ENCODE data around the gene TMEM123. TPM values are rescaled to one million over a fixed set of nuclear protein-coding genes. Genes with fewer than 3 reads are reported as not detected.
"Not testable (repeated sequence)": the region's sequence is repeated elsewhere in the genome, so short reads cannot be mapped to it uniquely, and the experiment has no call there.

The TMEM123 gene
- total and polyA plus RNA-seq, 2 donors from 2014 or later = 57.0 to 143 TPM

DNA sequence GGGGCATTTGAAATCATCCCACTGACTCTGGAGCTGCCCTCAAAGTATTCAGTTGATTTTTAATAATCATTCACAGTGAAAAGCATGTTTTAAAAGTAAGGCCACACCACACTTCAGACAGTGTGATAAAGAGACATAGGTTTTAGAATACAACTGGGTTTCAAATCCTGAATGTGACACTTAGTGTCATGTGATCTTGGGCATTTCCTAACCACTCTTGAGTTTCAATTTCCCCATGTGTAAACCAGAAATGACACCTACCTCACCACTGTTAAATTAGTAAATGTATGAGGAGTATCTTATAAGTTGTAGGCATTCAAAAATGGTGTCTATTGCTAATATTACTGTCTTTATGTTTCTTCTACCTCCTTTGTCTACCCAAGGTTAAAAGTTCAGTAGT is 5.4 kb downstream of the TMEM123 start:
- peaks cover 0 to 3% (median 0%) of the 10 kb centered on the region in 3 donors for H3K36me3 ChIP-seq (ENCODE audit: control insufficient read depth in 2 of 3, insufficient read depth in 3 of 3, low read length in 3 of 3)
- no peak overlapping the region for H3K9ac ChIP-seq (ENCODE audit: low read length in 3 of 3)
- TF ChIP-seq, protein P1, sequence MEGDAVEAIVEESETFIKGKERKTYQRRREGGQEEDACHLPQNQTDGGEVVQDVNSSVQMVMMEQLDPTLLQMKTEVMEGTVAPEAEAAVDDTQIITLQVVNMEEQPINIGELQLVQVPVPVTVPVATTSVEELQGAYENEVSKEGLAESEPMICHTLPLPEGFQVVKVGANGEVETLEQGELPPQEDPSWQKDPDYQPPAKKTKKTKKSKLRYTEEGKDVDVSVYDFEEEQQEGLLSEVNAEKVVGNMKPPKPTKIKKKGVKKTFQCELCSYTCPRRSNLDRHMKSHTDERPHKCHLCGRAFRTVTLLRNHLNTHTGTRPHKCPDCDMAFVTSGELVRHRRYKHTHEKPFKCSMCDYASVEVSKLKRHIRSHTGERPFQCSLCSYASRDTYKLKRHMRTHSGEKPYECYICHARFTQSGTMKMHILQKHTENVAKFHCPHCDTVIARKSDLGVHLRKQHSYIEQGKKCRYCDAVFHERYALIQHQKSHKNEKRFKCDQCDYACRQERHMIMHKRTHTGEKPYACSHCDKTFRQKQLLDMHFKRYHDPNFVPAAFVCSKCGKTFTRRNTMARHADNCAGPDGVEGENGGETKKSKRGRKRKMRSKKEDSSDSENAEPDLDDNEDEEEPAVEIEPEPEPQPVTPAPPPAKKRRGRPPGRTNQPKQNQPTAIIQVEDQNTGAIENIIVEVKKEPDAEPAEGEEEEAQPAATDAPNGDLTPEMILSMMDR (IDR thresholded peaks at IDR 0.05; ENCODE audit: borderline replicate concordance, extremely low read depth, insufficient read depth) = no peak
- DNase-seq (no peak), FAIRE-seq (no peak)
- H3K4me3 ChIP-seq (ENCODE audit: low read length in 3 of 3) = no peak overlapping the region
- peaks cover 0 to 14% (median 4%) of the 10 kb centered on the region in 3 donors for H3K4me1 ChIP-seq (ENCODE audit: control insufficient read depth in 2 of 3, insufficient read depth in 2 of 3, low read depth in 1 of 3, low read length in 3 of 3)
- peaks cover 0 to 2% (median 0%) of the 10 kb centered on the region in 3 donors for H3K9me3 ChIP-seq (ENCODE audit: control insufficient read depth in 2 of 3, insufficient read depth in 1 of 3, low read length in 3 of 3)
- H3K27me3 ChIP-seq (ENCODE audit: control insufficient read depth, insufficient read depth, low read length) = no peaks in the 10 kb centered on the region
- no peak overlapping the region for H3K27ac ChIP-seq (ENCODE audit: low read depth in 2 of 2, low read length in 2 of 2)
- intact Hi-C loops (cut with DNase I) = no loop called here

DNA sequence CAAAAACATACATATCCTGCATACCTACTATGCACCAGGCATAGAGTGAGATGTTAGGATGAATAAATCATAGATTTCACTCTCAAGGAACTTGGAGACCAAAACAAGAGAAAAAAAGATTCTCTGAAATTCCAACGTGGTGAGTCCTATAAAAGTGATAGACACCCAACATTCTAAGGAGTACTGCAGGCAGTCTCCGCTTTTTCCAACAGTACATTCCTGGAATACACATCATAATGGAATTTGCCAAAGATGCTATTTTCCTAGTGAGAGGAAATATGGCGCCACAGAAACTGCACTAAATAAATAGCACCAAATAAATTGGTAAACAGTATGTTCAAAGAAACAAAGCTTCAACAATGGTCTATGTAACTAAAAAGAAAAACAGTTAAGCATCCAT is 6.0 kb downstream of the TMEM123 start:
- H3K4me1 ChIP-seq (ENCODE audit: control insufficient read depth in 2 of 3, insufficient read depth in 2 of 3, low read depth in 1 of 3, low read length in 3 of 3) = peaks cover 0 to 14% (median 4%) of the 10 kb centered on the region in 3 donors
- no peak for FAIRE-seq
- intact Hi-C loops (cut with DNase I) = no loop called here

DNA sequence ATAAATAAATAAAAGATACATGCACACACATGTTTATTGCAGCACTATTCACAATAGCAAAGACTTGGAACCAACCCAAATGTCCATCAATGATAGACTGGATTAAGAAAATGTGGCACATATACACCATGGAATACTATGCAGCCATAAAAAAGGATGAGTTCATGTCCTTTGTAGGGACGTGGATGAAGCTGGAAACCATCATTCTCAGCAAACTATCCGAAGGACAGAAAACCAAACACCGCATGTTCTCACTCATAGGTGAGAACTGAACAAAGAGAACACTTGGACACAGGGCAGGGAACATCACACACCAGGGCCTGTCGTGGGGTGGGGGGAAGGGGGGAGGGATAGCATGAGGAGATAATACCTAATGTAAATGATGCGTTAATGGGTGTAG is 7.9 kb downstream of the TMEM123 start:
- H3K4me1 ChIP-seq (ENCODE audit: control insufficient read depth in 2 of 3, insufficient read depth in 2 of 3, low read depth in 1 of 3, low read length in 3 of 3); intact Hi-C loops (cut with DNase I); H3K4me3 ChIP-seq (ENCODE audit: low read length in 3 of 3); FAIRE-seq; H3K27me3 ChIP-seq (ENCODE audit: control insufficient read depth, insufficient read depth, low read length); H3K9me3 ChIP-seq (ENCODE audit: control insufficient read depth in 2 of 3, insufficient read depth in 1 of 3, low read length in 3 of 3); H3K27ac ChIP-seq (ENCODE audit: low read depth in 2 of 2, low read length in 2 of 2); DNase-seq; H3K36me3 ChIP-seq (ENCODE audit: control insufficient read depth in 2 of 3, insufficient read depth in 3 of 3, low read length in 3 of 3); H3K9ac ChIP-seq (ENCODE audit: low read length in 3 of 3): not testable (repeated sequence)

More for the DNA sequence above, 6.0 kb downstream of the TMEM123 start:
- Histone ChIP-seq H3K9me3 (ENCODE audit: control insufficient read depth in 2 of 3, insufficient read depth in 1 of 3, low read length in 3 of 3) (peaks cover 0 to 2% (median 0%) of the 10 kb centered on the region in 3 donors), H3K36me3 (ENCODE audit: control insufficient read depth in 2 of 3, insufficient read depth in 3 of 3, low read length in 3 of 3) (peaks cover 0 to 3% (median 0%) of the 10 kb centered on the region in 3 donors), H3K27ac (ENCODE audit: low read depth in 2 of 2, low read length in 2 of 2) (no peak overlapping the region), H3K27me3 (ENCODE audit: control insufficient read depth, insufficient read depth, low read length) (no peaks in the 10 kb centered on the region), H3K4me3 (ENCODE audit: low read length in 3 of 3) (no peak overlapping the region), H3K9ac (ENCODE audit: low read length in 3 of 3) (no peak overlapping the region)
- TF ChIP-seq, protein P1 (IDR thresholded peaks at IDR 0.05; ENCODE audit: borderline replicate concordance, extremely low read depth, insufficient read depth) = no peak
- no peak for DNase-seq

DNA sequence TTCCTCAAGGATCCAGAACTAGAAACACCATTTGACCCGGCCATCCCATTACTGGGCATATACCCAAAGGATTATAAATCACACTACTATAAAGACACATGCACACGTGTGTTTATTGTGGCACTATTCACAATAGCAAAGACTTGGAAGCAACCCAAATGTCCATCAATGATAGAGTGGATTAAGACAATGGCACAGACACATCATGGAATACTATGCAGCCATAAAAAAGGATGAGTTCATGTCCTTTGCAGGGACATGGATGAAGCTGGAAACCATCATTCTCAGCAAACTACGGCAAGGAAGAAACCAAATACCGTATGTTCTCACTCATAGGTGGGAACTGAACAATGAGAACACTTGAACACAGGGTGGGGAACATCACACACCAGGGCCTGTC is 8.4 kb downstream of the TMEM123 start:
- intact Hi-C loops (cut with DNase I) = not testable (repeated sequence)

DNA sequence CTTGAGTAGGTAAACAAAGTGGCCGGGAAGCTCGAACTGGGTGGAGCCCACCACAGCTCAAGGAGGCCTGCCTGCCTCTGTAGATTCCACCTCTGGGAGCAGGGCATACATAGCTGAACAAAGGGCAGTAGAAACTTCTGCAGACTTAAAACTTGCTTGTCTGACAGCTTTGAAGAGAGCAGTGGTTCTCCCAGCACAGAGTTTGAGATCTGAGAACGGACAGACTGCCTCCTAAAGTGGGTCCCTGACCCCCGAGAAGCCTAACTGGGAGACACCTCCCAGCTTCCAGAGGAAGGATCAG is 13.6 kb downstream of the TMEM123 start:
- H3K4me1 ChIP-seq (ENCODE audit: control insufficient read depth in 2 of 3, insufficient read depth in 2 of 3, low read depth in 1 of 3, low read length in 3 of 3); intact Hi-C loops (cut with DNase I); H3K4me3 ChIP-seq (ENCODE audit: low read length in 3 of 3); H3K27me3 ChIP-seq (ENCODE audit: control insufficient read depth, insufficient read depth, low read length); H3K27ac ChIP-seq (ENCODE audit: low read depth in 2 of 2, low read length in 2 of 2); H3K36me3 ChIP-seq (ENCODE audit: control insufficient read depth in 2 of 3, insufficient read depth in 3 of 3, low read length in 3 of 3); H3K9me3 ChIP-seq (ENCODE audit: control insufficient read depth in 2 of 3, insufficient read depth in 1 of 3, low read length in 3 of 3); DNase-seq; FAIRE-seq; H3K9ac ChIP-seq (ENCODE audit: low read length in 3 of 3): not testable (repeated sequence)

More for the DNA sequence above, 8.4 kb downstream of the TMEM123 start:
- not testable (repeated sequence) for FAIRE-seq; H3K27me3 ChIP-seq (ENCODE audit: control insufficient read depth, insufficient read depth, low read length); H3K36me3 ChIP-seq (ENCODE audit: control insufficient read depth in 2 of 3, insufficient read depth in 3 of 3, low read length in 3 of 3); DNase-seq; H3K4me1 ChIP-seq (ENCODE audit: control insufficient read depth in 2 of 3, insufficient read depth in 2 of 3, low read depth in 1 of 3, low read length in 3 of 3); H3K27ac ChIP-seq (ENCODE audit: low read depth in 2 of 2, low read length in 2 of 2); H3K9ac ChIP-seq (ENCODE audit: low read length in 3 of 3); H3K4me3 ChIP-seq (ENCODE audit: low read length in 3 of 3); H3K9me3 ChIP-seq (ENCODE audit: control insufficient read depth in 2 of 3, insufficient read depth in 1 of 3, low read length in 3 of 3)
